ENCODE measurements around the gene BPI.
"Not testable (repeated sequence)": the region's sequence is repeated elsewhere in the genome, so short reads cannot be mapped to it uniquely, and the experiment has no call there.

Gene BPI

GRCh38 chr20:38278131-38278530 is 25.8 kb upstream of the BPI start:
- no peak for DNase-seq (ENCODE audit: low read depth)

- DNase-seq (ENCODE audit: low read depth), result no peak
These were observed 25.2 kb upstream of the BPI start for GRCh38 chr20:38278763-38279162.

GRCh38 chr20:38281176-38281915 is 22.6 kb upstream of the BPI start:
- DNase-seq (ENCODE audit: low read depth), result not testable (repeated sequence)

GRCh38 chr20:38283236-38283635 is 20.7 kb upstream of the BPI start:
- DNase-seq (ENCODE audit: low read depth), result no peak

- DNase-seq (ENCODE audit: low read depth), result not testable (repeated sequence)
These were observed 19.8 kb upstream of the BPI start for GRCh38 chr20:38284066-38284650.

- DNase-seq (ENCODE audit: low read depth), result no peak
These were observed 19.0 kb upstream of the BPI start for GRCh38 chr20:38284893-38285444.

GRCh38 chr20:38286586-38287531 is 17.1 kb upstream of the BPI start:
- peak; percentile 83 for DNase-seq (ENCODE audit: low read depth)

GRCh38 chr20:38290829-38291814 is 12.8 kb upstream of the BPI start:
- DNase-seq (ENCODE audit: low read depth), result peak; percentile 96

- no peak for DNase-seq (ENCODE audit: low read depth)
These were observed 12.0 kb upstream of the BPI start for GRCh38 chr20:38291966-38292365.

GRCh38 chr20:38293491-38294065 is 10.4 kb upstream of the BPI start:
- DNase-seq (ENCODE audit: low read depth), result no peak

GRCh38 chr20:38294076-38294591 is 9.8 kb upstream of the BPI start:
- DNase-seq (ENCODE audit: low read depth), result no peak

- DNase-seq (ENCODE audit: low read depth), result no peak
These were observed 8.1 kb upstream of the BPI start for GRCh38 chr20:38295811-38296210.

- no peak for DNase-seq (ENCODE audit: low read depth)
These were observed 7.5 kb upstream of the BPI start for GRCh38 chr20:38296433-38296832.

GRCh38 chr20:38297916-38298674 is 5.9 kb upstream of the BPI start:
- DNase-seq (ENCODE audit: low read depth), result no peak

- DNase-seq (ENCODE audit: low read depth), result no peak
These were observed 5.1 kb upstream of the BPI start for GRCh38 chr20:38298768-38299288.

GRCh38 chr20:38299963-38300362 is 4.0 kb upstream of the BPI start:
- no peak for DNase-seq (ENCODE audit: low read depth)

GRCh38 chr20:38300438-38300837 is 3.5 kb upstream of the BPI start:
- no peak for DNase-seq (ENCODE audit: low read depth)

GRCh38 chr20:38301309-38301708 is 2.6 kb upstream of the BPI start:
- no peak for DNase-seq (ENCODE audit: low read depth)

- DNase-seq (ENCODE audit: low read depth), result no peak
These were observed 1.2 kb upstream of the BPI start for GRCh38 chr20:38302786-38303185.

Measured in non-pigmented ciliary epithelial cell (primary cell).